ENCODE data around the gene MSRB2.

GRCh38 chr10:23096802-23097549 is 1.6 kb downstream of the MSRB2 start:
- no peak for TF ChIP-seq POLR2A (IDR thresholded peaks at IDR 0.05; ENCODE audit: low read depth, low read length)
- TF ChIP-seq, protein P1, sequence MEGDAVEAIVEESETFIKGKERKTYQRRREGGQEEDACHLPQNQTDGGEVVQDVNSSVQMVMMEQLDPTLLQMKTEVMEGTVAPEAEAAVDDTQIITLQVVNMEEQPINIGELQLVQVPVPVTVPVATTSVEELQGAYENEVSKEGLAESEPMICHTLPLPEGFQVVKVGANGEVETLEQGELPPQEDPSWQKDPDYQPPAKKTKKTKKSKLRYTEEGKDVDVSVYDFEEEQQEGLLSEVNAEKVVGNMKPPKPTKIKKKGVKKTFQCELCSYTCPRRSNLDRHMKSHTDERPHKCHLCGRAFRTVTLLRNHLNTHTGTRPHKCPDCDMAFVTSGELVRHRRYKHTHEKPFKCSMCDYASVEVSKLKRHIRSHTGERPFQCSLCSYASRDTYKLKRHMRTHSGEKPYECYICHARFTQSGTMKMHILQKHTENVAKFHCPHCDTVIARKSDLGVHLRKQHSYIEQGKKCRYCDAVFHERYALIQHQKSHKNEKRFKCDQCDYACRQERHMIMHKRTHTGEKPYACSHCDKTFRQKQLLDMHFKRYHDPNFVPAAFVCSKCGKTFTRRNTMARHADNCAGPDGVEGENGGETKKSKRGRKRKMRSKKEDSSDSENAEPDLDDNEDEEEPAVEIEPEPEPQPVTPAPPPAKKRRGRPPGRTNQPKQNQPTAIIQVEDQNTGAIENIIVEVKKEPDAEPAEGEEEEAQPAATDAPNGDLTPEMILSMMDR (conservative IDR thresholded peaks at IDR 0.05; ENCODE audit: low read depth, low read length) = no peak
- TF ChIP-seq RFX5 (IDR thresholded peaks at IDR 0.05; ENCODE audit: low read depth, low read length) = no peak
- TF ChIP-seq BHLHE40 (IDR thresholded peaks at IDR 0.05; ENCODE audit: low read depth, low read length) = no peak
- TF ChIP-seq SMC3 (IDR thresholded peaks at IDR 0.05; ENCODE audit: low read depth, low read length) = no peak
- TF ChIP-seq MXI1 (IDR thresholded peaks at IDR 0.05; ENCODE audit: borderline replicate concordance, low read depth, low read length) = no peak
